ENCODE measurements around the gene AGO3.

The AGO3 gene

DNA sequence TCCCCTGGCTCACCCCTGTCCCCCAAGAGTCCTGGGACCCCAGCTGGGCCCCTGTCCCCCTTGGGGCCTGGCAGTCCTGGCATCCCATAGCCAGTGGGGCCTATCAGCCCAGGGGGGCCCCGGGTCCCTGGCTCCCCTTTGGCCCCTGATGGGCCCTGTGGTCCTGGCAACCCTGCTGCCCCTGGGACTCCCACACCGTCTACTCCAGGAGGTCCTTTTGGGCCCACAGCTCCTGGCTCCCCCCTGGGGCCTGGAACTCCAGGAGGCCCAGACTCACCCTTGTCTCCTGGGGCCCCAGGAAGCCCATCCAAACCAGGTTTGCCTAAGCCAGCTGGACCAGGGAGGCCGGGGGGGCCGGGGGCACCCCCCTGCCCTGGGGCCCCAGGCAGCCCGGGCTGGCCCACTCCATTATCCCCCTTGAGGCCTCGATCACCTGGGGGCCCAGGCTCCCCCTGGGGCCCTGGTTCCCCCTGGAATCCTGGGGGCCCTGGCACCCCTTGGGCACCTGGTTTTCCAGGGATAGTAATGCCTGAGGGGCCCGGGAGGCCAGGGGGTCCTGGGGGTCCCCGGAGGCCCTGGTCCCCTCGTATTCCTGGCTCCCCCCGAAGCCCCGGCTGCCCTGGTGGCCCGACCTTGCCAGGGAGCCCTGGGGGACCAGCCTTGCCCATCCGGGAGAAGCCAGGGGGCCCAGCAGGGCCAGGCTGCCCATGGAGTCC, 167.9 kb downstream of the AGO3 start:
- no peak for DNase-seq

DNA sequence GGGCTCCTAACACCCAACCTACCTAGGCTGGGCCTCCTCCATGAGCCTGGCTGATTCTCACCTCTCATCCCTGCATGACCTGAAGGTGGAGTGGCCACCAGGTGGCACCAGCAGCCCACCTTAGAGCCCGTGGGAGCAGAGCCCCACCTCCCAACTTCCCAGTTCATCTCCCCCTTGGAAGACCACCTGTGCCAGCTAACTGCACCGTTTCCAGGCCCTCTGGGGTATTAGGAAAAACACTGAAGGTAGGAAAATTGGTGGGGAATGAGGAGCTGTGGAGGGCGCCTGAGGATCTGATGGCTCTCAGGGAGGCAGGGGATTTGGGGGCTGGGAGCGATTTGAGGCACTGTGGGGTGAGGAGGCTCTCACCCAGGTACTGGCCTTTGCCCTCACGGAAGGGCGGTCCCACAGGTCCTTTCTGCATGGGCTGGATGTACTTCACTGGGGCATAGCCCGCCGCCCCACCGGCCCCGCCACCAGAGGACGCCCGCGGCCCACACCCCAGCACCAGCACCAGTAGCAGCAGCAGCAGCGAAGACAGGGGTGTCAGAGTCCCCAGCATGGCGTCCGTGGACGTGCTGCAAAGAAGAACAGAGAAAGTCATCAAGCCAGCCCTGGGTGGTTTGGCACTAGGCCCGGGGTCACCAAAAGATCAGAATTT, 168.9 kb downstream of the AGO3 start:
- peak; percentile 81 for DNase-seq

DNA sequence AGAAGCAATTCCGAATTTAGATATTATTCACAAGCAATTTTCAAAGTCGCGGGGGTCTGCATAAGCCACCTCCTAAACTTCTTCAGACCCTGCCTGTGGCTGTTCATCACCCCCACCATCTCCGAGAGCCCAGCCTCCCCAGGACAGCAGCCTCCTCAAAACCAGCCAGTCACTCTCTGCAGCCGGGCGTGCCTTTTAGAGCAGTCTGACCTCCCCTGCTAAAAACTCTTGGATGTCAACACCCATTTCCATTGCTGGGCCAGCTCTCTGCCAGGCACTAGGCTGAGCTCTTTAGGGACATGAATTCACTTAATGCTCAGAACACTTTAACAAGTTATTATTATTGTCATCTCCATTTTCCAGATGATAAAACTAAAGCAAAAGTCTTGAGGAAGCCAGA, 169.5 kb downstream of the AGO3 start:
- no peak for DNase-seq

DNA sequence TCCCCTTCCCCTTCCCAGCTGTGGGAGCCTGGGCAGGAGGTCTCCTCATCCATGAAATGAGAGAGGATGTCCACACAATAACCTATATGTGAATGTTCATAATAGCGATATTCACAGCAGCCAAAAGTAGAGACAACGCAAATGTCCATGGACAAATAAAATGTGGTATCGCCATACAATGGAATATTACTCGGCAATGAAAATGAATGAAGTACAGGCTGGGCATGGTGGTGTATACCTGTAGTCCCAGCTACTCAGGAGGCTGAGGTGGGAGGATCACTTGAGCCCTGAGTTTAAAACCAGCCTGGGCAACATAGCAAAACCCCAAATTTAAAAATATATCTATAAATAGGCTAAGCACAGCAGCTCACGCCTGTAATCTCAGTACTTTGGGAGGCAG, 170.6 kb downstream of the AGO3 start:
- no peak for DNase-seq

DNA sequence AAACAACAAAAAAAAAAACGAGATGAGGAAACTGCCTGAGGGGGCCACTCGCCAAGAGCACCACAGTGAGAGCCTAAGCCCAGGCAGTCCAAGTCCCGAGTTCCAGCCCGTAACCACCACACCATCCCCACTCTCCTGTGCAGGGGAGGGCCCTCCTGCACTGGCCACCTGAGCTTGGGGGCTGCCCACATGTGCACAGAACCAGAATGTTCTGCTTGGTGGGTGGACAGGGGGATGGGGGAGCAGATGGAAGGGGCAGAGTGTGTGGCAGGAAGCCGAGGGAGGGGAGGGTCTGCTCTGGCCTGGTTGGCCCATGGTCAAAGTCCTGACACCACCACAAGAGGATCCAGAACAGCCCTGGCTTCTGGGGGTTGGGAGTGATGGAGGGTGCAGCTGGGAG, 175.4 kb downstream of the AGO3 start:
- no peak for DNase-seq

DNA sequence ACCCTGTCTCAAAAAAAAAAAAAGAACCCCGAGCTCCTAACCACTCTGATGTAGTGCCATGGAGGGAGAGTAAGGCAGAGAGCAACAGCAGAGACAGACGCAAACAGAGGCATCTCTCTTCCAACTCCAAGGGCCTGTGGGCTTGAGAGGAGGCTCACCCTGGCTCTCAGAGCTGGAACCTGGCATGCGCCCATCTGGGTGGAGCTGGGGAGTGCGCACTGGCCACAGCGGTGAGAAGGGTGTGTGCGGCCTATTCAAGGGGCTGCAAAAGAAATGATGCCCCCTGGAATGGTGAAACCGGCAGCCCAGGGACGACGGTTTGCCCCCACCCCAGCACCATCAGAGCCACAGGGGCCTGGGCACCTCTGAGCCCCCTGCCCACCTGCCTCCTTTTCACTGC, 176.5 kb downstream of the AGO3 start:
- no peak for DNase-seq

DNA sequence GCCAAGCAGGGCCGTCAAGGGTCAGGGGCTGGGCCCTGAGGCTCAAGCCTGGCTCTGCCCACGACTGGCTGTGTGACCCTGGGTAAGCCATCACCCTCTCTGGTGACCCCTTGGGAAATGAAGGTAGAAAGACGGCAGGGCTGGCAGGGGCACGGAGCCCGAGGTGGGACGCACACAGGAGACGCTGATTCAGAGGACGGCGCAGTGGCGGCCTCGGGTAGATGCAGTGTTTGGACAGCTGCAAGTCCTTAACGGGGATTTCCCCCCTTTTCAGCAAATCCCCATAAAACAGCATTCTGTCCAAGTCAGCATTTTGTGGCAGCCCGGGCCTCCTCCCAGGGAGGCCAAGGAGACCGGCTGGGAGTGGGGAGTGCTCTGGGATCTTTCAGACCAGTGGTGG, 177.4 kb downstream of the AGO3 start:
- DNase-seq, result no peak

DNA sequence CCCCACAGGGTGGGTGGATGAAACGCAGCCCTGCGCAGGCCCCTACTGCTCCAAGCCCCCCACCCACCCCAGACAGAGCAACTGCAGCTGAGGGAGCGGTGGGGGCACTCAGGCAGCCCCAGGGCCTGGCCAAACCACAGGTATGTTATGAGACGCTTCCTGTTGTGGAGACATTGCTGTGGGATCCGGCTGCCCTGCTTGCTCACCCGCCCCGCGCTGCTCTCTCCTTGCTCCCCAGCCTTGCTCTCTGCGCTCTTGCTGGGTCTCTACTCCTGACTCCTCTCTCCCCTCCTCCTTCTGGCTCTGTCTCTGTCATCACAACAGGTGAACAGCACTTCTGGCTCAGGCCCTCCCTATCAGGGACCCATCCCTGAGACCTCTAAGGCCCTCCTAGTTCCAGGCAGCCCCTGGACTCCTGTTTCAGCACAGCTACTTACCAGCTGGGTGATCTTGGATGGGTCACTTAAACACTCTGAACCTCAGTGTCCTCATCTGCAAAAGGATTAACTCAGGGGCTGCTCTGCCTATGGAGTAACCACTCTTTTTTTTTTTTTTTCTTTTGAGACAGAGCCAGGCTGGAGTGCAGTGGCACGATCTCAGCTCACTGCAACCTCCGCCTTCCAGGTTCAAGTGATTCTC, 178.3 kb downstream of the AGO3 start:
- DNase-seq, result peak; percentile 52

DNA sequence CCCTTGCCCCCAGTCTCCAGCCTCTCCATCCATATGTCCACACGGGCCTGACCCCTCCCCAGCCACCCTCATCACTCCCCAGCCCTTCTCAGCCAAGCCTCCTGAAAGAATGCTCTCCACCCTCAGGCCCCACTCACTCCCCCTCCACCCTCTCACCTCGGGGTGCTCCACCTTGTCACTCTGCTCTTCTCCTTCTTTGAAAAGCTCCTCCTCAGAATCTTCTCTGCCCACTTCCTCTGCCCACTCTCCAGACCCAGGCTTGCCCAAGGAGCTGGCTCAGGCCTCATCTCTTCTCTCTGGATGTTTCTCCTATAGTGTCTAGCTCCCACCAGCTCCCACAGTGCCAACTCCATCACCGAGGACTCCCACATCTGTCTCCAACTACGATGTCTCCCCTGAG, 180.2 kb downstream of the AGO3 start:
- DNase-seq, result no peak

DNA sequence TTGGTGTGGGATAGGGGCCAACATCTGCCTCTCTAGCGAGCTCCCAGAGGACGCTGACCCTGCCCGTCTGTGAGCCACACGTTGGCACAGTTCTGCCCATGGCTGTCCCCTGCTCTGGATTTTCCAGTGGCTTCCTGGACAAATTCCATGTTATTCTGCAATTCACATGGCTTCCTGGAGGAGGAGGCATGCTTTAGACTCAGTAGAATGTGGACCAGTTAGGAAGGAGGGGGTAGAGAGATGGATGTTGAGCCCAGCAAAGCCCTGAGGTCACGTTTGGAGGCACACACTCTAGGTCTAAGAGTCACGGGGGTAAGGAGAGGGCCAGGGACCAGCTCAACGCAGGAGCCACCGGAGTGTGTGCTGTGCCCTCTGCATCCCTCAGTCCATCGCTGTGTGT, 181.9 kb downstream of the AGO3 start:
- no peak for DNase-seq

DNA sequence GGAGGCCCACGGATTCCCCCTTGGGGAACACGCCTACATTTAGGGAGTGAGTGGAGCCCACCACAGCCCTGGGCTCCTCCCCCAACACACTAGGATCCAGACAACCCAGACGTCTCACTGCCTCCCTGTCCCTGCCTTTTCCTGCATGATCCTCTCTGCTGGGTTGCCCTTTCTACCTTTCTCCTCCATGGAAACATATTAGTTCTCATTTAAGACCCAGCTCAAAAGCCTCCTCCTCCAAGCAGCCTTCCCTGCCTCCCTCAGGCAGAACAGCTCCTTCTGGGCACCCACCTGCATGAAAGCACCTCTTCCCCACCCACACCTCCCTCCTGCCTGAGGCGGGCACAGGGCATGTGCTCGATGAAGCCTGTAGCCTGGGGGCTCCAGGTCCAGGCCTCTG, 183.5 kb downstream of the AGO3 start:
- no peak for DNase-seq

DNA sequence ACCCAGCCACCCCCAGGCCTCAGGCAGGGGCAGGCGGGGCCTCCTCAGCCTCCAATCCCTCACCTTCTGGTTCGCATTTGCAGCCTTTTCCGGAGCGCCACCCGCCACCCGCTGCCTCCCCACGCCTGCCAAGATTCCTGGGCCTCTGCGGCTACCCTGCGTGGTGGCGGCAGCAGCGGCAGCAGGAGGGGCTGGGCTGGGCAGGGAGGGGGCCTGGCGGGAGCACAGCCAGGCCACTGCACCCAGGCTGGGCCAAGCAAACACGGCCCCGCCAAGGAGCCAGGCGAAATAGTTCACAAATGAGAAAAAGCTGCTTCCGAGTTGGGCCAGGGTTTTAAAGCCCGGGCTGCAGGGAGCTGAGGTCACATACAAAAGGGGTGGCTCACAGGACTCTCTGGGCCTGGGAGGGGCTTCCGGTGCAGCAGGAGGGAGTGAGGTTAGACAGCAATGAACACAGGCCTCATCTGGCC, 184.3 kb downstream of the AGO3 start:
- DNase-seq, result no peak

DNA sequence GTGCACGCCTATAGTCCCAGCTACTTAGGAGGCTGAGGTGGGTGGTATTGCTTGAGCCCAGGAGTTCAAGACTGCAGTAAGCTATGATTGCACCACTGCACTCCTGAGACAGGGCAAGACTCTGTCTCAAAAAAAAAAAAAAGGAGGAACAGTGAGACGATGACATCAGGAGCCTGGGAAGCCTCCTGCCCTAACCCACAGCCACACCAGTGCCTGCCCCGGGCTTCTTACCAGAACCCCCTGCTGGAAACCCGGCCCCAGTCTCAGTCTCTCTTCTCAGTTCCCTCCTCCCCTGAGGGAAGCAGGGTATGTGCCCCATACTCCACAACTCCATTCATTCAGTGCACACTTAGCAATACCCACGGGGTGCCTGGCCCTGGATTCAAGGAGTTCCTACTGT, 185.0 kb downstream of the AGO3 start:
- no peak for DNase-seq

DNA sequence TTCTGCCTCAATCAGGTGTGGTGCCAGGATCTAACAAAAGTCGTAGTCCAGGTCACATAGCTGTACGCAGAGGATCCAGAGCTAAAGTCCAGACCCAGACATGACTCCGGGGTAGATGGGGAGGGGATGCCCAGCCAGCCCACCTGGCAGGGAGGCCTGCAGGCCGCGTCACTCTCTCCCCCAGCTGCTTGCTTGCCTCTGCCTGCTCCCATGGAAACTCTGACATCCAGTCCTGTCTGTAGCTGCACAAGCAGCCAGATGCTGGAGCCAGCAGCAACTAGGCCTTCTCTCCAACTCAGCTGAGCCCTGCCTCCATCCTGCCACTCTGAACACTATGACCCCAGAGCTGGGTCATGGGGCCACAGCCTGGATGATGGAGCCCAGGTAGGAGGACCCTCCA, 186.0 kb downstream of the AGO3 start:
- DNase-seq, result no peak

DNA sequence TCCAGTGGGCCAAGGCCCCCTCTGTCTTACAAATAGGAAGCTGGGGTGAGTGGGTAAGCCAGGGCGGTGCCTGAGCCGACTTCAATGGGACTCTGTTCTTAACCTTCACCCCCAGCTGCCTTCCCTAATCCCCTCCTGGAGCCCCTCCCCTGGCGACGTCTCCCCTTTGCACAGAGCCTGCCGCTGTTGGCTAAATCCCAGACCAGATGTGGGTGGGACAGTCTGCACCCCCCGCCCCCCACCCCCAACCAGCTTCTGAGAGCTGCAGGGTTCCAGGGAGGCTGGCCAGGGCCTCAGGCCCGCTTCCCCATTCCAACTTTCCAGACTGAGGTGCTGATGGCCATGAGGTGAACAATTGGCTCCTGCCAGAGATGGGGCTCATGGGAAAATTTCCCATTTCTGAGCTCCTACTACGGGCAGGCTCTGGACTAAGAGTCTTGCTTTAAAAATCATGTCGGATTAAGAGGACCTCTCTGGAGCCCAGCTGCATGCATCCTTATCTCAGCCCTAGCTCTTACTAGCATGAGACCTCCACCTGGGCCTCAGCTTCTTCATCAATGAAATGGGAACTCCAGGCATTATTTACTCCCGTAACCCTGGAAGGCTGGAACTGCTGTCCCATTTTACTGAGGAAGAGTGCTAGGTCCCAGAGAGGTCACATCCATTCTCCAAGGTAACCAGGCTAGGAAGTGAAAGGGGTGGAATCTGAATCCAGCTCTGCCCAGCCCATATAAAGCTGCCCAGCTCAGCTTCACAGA, 187.7 kb downstream of the AGO3 start:
- DNase-seq, result no peak

DNA sequence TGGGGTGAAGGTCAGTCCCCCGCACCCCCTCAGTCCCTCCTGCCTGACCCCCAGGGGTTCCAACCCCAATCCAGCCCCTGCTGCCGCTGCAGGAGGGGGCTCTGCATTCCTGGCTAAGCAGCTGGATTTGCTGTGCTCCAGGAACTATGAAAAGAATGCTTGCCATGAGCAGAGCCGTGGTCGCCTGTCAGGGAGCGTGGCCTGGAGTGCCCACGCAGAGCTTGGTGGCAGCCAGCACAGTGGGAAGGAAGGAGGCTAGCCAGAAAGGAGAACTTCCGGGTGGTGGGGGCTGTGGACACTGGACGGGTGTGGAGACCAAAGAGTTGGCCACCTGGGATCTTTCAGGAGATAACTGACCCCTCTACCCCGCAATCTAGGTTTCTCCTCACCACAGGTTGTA, 188.6 kb downstream of the AGO3 start:
- no peak for DNase-seq
